ENCODE measurements around the gene DOP1B. TPM values are rescaled to one million over a fixed set of nuclear protein-coding genes. Genes with fewer than 3 reads are reported as not detected.

Gene DOP1B
- total and polyA plus RNA-seq, 2 of the 4 experiments (the other 2 are of a cell fraction), result 8.8 to 13.0 TPM

DNA sequence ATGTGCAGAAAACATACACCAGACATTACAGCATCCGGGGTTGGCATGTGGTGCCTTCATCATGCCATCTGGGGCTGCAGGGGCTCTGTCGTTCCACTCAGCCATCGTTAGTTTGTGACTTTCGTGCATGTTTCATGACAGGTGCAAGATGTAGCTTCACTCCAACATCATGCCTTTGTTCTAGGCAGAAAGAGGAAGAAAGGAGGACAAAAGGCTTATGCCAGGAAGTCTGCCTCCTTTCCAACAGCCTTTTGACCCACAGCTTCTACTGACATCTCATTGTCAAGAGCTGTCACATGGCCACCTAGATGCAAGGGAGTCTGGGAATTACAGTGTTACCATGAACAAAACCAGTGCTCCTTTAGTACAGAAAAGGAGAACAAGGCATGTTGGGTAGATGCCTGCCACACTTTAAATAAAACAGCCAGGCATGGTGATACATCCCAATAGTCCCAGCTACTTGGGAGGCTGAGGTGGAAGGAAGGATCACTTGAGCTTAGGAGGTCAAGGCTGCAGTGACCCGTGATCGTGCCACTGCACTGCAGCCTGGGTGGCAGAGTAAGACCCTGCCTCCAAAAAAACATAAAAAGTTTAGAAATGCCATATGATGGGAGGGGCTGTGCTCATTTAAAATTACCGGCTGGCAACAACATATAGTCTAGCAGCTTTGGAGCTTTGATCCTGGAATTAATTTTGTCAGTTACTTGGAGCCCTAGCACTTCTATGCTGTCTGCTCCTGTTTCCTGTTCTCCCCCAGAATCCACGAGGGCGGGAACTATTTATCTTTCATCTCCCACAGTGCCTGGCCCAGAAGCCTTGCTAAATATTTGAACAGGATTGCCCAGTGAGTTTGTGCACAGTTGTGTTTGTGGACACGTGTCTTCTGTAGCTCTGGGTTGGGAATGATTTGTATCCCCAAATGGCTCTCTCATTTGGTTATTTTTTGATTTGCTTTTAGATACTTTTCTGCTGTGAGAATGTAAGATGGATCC is 7.4 kb downstream of the DOP1B start:
- Histone ChIP-seq H3K14ac (replicated peaks; ENCODE audit: low read depth, low read length) (no peak overlapping the region), H4K5ac (ENCODE audit: low read depth, low read length) (no peak overlapping the region), H4K20me1 (ENCODE audit: insufficient read depth, low read length) (no peaks in the 10 kb centered on the region; the same call in 1 of the 2 replicates), H2BK20ac (ENCODE audit: low read depth, low read length) (no peak overlapping the region), H3K56ac (ENCODE audit: extremely low read depth, insufficient read depth, low read length) (no peak overlapping the region), H3K4me3 (ENCODE audit: insufficient read depth, low read depth, low read length) (no peak overlapping the region), H3K4ac (ENCODE audit: low read depth, low read length) (no peak overlapping the region), H3K9me3 (ENCODE audit: control insufficient read depth, insufficient read depth, low read length) (no peaks in the 10 kb centered on the region), H2AFZ (replicated peaks; ENCODE audit: low read length, poor library complexity) (no peak overlapping the region), H3K36me3 (ENCODE audit: control insufficient read depth, insufficient read depth, low read length) (peaks cover 4% of the 10 kb centered on the region), H2AK9ac (replicated peaks; ENCODE audit: low read depth, low read length, poor library complexity) (no peak overlapping the region), H4K91ac (ENCODE audit: insufficient read depth, low read depth, low read length) (no peak overlapping the region), H3K9me1 (ENCODE audit: insufficient read depth, low read length) (peaks cover 11% of the 10 kb centered on the region), H3K23ac (ENCODE audit: low read depth, low read length) (no peak overlapping the region), H2BK5ac (ENCODE audit: low read depth, low read length, poor library complexity, severe bottlenecking) (no peak overlapping the region), H3K27me3 (ENCODE audit: control insufficient read depth, insufficient read depth, low read length) (no peaks in the 10 kb centered on the region), H3K79me1 (ENCODE audit: low read depth in 1 of 2, low read length in 2 of 2) (peaks cover 38 to 57% of the 10 kb centered on the region in 2 experiments), H3K4me1 (ENCODE audit: control insufficient read depth, insufficient read depth, low read length) (peaks cover 5% of the 10 kb centered on the region), H3K4me2 (ENCODE audit: low read depth, low read length) (no peak overlapping the region), H2BK15ac (ENCODE audit: low read depth, low read length) (no peak overlapping the region), H2AK5ac (ENCODE audit: low read depth, low read length) (no peak overlapping the region; the same call in 1 of the 2 replicates), H2BK120ac (ENCODE audit: low read depth, low read length) (no peak overlapping the region), H4K8ac (ENCODE audit: low read depth in 2 of 2, low read length in 2 of 2) (no peak overlapping the region), H3K18ac (ENCODE audit: low read depth, low read length) (no peak overlapping the region), H3K9ac (ENCODE audit: low read depth, low read length) (no peak overlapping the region), H3K27ac (ENCODE audit: insufficient read depth, low read length) (no peak overlapping the region)
- no CpG with 5 or more reads among the region's 10 CpGs for WGBS, 2 experiments (ENCODE audit: extremely low coverage in 2 of 2, insufficient read length in 1 of 2)
- no TSS peak for BruUV-seq (replicated peaks)
- DNase-seq, result no peak
- intact Hi-C loops (cut with micrococcal nuclease), result no loop called here
- dilution Hi-C loops (cut with HindIII; ENCODE audit: low sequenced_read_pairs, unreplicated experiment), result no loop called here
- ATAC-seq (ENCODE audit: low read depth), result peak; percentile 35
- POLR2A ChIA-PET (ENCODE audit: unreplicated experiment), result no interaction called here
- in situ Hi-C loops (cut with MboI; ENCODE audit: low sequenced_read_pairs), result no loop called here
- CTCF ChIA-PET, result no interaction called here
- no peak for TF ChIP-seq NFE2L2 (IDR thresholded peaks at IDR 0.05; ENCODE audit: low read depth, low read length)
- no peak for TF ChIP-seq MXI1 (IDR thresholded peaks at IDR 0.05; ENCODE audit: borderline replicate concordance, low read depth, low read length)
- no peak for TF ChIP-seq CEBPB (IDR thresholded peaks at IDR 0.05; ENCODE audit: low read depth, low read length)
- no peak for TF ChIP-seq MAFK (IDR thresholded peaks at IDR 0.05; ENCODE audit: low read depth, low read length)
- no peak for TF ChIP-seq RAD21 (IDR thresholded peaks at IDR 0.05; ENCODE audit: low read length)
- TF ChIP-seq MAZ (IDR thresholded peaks at IDR 0.05; ENCODE audit: borderline replicate concordance, low read depth, low read length), result no peak
- no peak for TF ChIP-seq CHD1 (IDR thresholded peaks at IDR 0.05; ENCODE audit: low read depth, low read length)
- no peak for TF ChIP-seq POLR2A (IDR thresholded peaks at IDR 0.05; ENCODE audit: low read depth, low read length)
- TF ChIP-seq, protein P1, sequence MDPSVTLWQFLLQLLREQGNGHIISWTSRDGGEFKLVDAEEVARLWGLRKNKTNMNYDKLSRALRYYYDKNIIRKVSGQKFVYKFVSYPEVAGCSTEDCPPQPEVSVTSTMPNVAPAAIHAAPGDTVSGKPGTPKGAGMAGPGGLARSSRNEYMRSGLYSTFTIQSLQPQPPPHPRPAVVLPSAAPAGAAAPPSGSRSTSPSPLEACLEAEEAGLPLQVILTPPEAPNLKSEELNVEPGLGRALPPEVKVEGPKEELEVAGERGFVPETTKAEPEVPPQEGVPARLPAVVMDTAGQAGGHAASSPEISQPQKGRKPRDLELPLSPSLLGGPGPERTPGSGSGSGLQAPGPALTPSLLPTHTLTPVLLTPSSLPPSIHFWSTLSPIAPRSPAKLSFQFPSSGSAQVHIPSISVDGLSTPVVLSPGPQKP (IDR thresholded peaks at IDR 0.05; ENCODE audit: borderline replicate concordance, low read depth, low read length), result no peak
- TF ChIP-seq RCOR1 (IDR thresholded peaks at IDR 0.05; ENCODE audit: insufficient replicate concordance, low read length), result no peak
- TF ChIP-seq BHLHE40 (IDR thresholded peaks at IDR 0.05; ENCODE audit: low read depth, low read length), result no peak
- no peak for TF ChIP-seq RFX5 (IDR thresholded peaks at IDR 0.05; ENCODE audit: low read depth, low read length)
- no peak for TF ChIP-seq SMC3 (IDR thresholded peaks at IDR 0.05; ENCODE audit: low read depth, low read length)
- TF ChIP-seq FOS (IDR thresholded peaks at IDR 0.05; ENCODE audit: low read depth, low read length), result no peak
- TF ChIP-seq, protein P2, sequence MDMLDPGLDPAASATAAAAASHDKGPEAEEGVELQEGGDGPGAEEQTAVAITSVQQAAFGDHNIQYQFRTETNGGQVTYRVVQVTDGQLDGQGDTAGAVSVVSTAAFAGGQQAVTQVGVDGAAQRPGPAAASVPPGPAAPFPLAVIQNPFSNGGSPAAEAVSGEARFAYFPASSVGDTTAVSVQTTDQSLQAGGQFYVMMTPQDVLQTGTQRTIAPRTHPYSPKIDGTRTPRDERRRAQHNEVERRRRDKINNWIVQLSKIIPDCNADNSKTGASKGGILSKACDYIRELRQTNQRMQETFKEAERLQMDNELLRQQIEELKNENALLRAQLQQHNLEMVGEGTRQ (IDR thresholded peaks at IDR 0.05; ENCODE audit: low read depth, low read length), result no peak

All from IMR-90 (cell line).